T47D (cell line): Measurements from ENCODE around the gene TNRC6C.
"Not testable (repeated sequence)": the region's sequence is repeated elsewhere in the genome, so short reads cannot be mapped to it uniquely, and the experiment has no call there.

Experiments used
- DNase-seq, 2 experiments: peaks; one replicate each; pipeline versions ENCODE4 v3.0.0 to v3.0.0-alpha.2; 2011 to 2012; ENCODE audit warnings: low read depth in 1 of 2, low spot score in 1 of 2
- JUND ChIP-seq: IDR thresholded peaks from 2 replicates; pipeline ENCODE4 v1.6.1; 2012; ENCODE audit warnings: low read depth
- in situ Hi-C: cut with HindIII; loops from 2 replicates; pipeline ENCODE4 v1.10.0; 2016; ENCODE audit warnings: low sequenced_read_pairs, low pct_unique_long_range_greater_than_20kb

The TNRC6C gene

GRCh38 chr17:78113804-78114785 lies 155.6 kb downstream of the TNRC6C start:
- TF ChIP-seq JUND: no peak
- in situ Hi-C loops: no loop called here
- no peak for DNase-seq

DNA sequence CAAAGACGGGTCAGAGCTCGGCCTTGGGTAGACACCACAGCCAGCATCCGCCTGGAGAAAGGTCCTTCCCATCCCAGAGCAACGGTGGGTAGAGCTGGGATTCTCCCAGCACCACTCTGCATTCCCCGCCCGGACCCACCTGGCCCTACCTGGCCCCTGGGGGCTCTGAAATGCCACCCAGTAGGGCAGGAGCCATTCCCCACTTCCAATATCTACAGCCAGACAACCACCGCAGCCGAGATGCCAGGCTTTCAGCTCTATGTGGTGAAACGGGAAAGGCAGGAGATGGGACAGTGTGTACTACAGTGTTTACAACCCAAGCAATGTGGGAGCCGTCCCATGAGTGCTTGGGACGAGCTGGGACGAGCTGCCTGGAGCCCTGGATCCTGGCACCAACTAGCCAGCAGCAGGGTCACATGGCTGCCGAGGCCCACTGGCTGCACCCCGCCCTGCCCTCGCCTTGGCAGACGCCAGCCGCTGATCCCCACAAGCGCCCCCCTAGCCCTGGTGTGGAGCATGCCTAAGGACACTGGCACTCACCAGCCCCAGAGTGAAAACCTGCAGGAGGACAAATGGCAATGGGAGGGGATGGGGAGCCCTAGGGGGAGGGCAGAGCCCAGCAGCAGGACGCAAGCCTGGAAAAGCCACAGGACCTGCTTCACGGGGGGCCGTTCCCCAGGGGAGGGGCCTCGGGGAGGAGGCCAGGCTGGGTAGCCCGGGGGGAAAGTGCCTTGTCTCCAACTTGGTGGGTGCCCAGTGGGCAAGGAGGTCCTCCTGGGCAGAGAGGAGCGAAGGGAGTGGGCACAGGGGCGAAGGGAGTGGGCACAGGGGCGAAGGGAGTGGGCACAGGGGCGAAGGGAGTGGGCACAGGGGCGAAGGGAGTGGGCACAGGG lies 156.6 kb downstream of the TNRC6C start:
- in situ Hi-C loops: no loop called here
- no peak for TF ChIP-seq JUND
- DNase-seq: no peak

DNA sequence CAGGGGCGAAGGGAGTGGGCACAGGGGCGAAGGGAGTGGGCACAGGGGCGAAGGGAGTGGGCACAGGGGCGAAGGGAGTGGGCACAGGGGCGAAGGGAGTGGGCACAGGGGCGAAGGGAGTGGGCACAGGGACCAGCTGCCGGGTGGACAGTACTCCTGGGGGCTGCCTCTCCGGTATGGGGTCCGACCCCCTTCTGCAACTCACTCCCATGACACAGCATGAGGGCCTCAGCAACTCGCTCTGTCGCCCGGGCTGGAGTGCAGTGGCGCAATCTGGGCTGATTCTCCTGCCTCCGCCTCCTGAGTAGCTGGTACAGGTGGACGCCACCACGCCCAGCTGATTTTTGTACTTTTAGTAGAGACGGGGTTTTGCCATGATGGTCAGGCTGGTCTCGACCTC lies 157.3 kb downstream of the TNRC6C start:
- DNase-seq, in situ Hi-C loops: not testable (repeated sequence)

GRCh38 chr17:78116411-78116810 lies 157.9 kb downstream of the TNRC6C start:
- TF ChIP-seq JUND: no peak
- no peak for DNase-seq
- in situ Hi-C loops: no loop called here

- DNase-seq: no peak
- no peak for TF ChIP-seq JUND
- in situ Hi-C loops: no loop called here
Observed at GRCh38 chr17:78117027-78117981, 158.8 kb downstream of the TNRC6C start.

GRCh38 chr17:78118801-78119241 lies 160.3 kb downstream of the TNRC6C start:
- in situ Hi-C loops: no loop called here
- TF ChIP-seq JUND: no peak
- no peak for DNase-seq

DNA sequence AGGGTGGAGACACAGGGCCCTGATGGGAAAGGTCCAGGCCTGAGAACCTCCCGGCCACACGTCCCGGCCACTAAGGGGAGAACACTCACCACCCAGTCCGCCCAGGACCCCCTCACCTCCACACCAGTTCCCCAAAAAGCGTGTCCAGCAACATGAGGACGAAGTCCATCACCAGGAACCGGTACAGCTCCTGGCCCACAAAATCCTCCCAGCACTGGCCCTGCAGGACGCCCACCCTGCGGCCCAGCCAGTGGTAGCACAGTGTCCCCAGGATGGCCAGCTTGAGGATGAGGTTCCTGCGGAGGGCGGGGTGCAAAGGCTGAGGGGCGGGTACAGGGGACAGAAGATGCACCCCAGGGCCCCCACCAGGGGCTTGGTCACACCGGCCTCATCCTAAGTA lies 162.0 kb downstream of the TNRC6C start:
- no peak for DNase-seq
- in situ Hi-C loops: no loop called here
- TF ChIP-seq JUND: no peak

DNA sequence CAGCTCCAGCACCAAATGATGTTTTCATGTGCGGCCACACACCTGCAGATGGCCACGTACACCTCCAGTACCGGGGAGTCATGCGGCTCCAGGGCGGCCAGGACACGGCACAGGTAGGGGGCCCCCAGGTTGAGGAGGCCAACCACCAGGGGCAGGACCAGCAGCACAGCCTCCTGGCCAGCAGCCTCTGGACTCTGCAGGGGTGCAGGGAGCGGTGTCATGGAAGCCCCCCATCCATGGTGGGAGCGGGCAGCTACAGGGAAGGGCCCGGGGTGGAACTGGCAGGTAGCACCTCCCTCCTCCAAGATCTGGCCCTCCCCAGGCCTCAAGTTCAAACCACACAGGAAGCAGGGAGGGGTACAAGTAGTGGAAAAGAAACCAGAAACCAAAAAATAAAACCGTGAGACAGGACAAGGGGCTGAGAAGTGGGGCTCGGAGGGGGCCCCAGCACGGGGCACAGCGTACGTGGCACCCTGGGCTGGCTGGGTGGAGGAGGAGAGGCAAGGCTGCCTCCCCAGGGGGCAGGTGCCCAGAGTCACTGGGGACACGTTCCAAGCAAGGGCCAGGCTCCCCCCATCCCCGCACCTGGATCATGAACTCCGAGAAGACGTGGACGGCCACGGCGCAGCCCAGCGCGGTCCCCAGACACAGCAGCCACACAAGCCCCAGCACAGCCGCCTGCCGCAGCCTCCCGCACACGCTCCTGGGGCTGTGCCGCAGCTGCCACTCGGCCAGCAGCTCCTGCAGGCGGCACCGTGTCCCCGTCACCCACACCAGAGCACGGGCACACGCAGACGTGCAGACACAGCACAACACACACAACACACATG lies 162.7 kb downstream of the TNRC6C start:
- DNase-seq: no peak
- no peak for TF ChIP-seq JUND
- in situ Hi-C loops: no loop called here

DNA sequence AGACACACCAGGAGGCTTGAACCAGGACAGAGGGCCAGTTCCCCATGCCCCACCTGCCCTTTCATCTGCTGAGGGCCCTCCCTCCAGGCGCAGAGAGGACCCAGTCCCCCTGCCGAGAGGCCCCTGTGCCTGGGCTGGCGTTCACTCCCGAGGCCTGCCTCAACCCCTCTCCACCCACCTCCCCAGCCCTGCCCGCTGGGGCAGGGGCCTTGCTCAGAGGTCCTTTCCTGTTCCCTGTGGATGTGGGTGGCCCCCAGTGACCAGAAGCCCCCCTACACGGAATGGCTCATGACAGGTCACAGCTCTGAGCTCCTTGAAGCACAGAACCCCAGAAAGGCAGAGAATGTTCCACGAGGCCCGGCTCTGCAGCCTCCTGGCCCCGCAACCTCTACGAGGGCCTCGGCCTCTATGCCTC lies 163.3 kb downstream of the TNRC6C start:
- no peak for DNase-seq
- in situ Hi-C loops: no loop called here
- no peak for TF ChIP-seq JUND

- TF ChIP-seq JUND: no peak
- in situ Hi-C loops: no loop called here
- no peak for DNase-seq
Observed at GRCh38 chr17:78122216-78122930, 163.9 kb downstream of the TNRC6C start.

GRCh38 chr17:78122931-78123249 lies 164.4 kb downstream of the TNRC6C start:
- no peak for DNase-seq
- in situ Hi-C loops: no loop called here
- no peak for TF ChIP-seq JUND
